ENCODE results near the gene KCND2. TPM values are rescaled to one million over a fixed set of nuclear protein-coding genes. Genes with fewer than 3 reads are reported as not detected.

Gene KCND2
- total and polyA plus RNA-seq, 2 of the 8 experiments (the other 6 are each of a cell fraction or from before 2014, with no cell fraction given) = 4.6 to 7.7 TPM

DNA sequence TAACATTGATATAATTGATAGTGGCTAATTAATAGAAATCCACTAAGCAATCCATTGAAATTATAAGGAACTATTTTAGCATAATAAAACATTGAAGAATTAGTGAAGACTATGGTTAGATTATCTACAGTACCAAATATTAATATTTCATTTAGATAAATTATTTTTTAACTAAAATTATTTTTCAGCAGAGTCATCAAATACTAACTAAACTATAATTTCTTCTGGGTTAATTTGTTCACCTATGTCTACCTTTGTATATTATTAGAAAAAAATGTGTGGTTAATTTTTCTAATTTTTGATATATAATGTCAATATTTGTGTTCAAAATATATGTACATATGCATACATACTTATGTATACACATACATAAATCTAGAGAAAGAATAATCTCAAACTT is 140.2 kb downstream of the KCND2 start (continued):
- no peak for TF ChIP-seq ZNF274 (IDR thresholded peaks at IDR 0.05; ENCODE audit: borderline replicate concordance, extremely low read depth, low read length)
